PFSK-1 (cell line): Measurements from ENCODE around the gene PTPRK.

ENCODE experiments used
- FOXP2 ChIP-seq: optimal IDR thresholded peaks from 2 replicates; pipeline ENCODE3; 2011; ENCODE audit warnings: borderline replicate concordance, control low read depth, inconsistent platforms; ENCODE audit not compliant: insufficient read depth; ENCODE audit errors: extremely low read length, extremely low read depth
- POLR2AphosphoS5 ChIP-seq: IDR thresholded peaks from 2 replicates; pipeline ENCODE4 v1.6.1; 2012; ENCODE audit warnings: low read depth, mild to moderate bottlenecking, control low read depth, low read length, moderate library complexity
- SIN3A ChIP-seq: IDR thresholded peaks from 2 replicates; pipeline ENCODE4 v1.6.1; 2012; ENCODE audit warnings: mild to moderate bottlenecking, low read length, moderate library complexity, borderline replicate concordance; ENCODE audit not compliant: insufficient read depth
- TAF1 ChIP-seq: IDR thresholded peaks from 2 replicates; pipeline ENCODE4 v1.6.1; 2012; ENCODE audit warnings: low read length, control low read depth, borderline replicate concordance; ENCODE audit not compliant: insufficient read depth
- TF ChIP-seq, protein P1 (sequence below), 2 experiments: IDR thresholded peaks; 2 replicates each; pipeline versions ENCODE4 v1.6.1 to v1.8.0; 2011 to 2012; ENCODE audit warnings: low read depth in 2 of 2, low read length in 2 of 2, control low read depth in 1 of 2, inconsistent platforms in 1 of 2, mild to moderate bottlenecking in 1 of 2, moderate library complexity in 1 of 2; ENCODE audit not compliant: insufficient read depth in 1 of 2

Gene PTPRK

DNA sequence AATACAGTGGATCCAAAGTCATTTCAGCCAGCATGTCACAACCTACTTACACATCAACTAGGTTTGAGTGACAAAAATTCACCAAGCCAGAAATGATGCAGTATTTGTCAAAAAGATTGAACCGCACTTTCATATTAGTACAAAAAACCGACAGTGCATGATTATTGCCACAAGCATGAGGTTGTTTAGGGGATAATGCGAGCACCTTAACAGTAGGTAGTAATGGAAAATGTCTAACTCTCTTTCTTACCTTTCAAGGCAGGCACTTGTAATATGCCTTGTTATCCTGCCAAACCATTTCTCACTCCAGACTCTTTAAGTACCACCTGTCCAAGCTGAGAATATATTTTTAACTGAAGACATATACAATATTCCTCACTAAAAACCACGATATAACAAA, 349.2 kb downstream of the PTPRK start:
- TF ChIP-seq POLR2AphosphoS5, result no peak
- TF ChIP-seq TAF1, result no peak
- TF ChIP-seq, protein P1, sequence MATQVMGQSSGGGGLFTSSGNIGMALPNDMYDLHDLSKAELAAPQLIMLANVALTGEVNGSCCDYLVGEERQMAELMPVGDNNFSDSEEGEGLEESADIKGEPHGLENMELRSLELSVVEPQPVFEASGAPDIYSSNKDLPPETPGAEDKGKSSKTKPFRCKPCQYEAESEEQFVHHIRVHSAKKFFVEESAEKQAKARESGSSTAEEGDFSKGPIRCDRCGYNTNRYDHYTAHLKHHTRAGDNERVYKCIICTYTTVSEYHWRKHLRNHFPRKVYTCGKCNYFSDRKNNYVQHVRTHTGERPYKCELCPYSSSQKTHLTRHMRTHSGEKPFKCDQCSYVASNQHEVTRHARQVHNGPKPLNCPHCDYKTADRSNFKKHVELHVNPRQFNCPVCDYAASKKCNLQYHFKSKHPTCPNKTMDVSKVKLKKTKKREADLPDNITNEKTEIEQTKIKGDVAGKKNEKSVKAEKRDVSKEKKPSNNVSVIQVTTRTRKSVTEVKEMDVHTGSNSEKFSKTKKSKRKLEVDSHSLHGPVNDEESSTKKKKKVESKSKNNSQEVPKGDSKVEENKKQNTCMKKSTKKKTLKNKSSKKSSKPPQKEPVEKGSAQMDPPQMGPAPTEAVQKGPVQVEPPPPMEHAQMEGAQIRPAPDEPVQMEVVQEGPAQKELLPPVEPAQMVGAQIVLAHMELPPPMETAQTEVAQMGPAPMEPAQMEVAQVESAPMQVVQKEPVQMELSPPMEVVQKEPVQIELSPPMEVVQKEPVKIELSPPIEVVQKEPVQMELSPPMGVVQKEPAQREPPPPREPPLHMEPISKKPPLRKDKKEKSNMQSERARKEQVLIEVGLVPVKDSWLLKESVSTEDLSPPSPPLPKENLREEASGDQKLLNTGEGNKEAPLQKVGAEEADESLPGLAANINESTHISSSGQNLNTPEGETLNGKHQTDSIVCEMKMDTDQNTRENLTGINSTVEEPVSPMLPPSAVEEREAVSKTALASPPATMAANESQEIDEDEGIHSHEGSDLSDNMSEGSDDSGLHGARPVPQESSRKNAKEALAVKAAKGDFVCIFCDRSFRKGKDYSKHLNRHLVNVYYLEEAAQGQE (IDR thresholded peaks at IDR 0.05; ENCODE audit: insufficient read depth in 1 of 2, low read depth in 2 of 2, low read length in 2 of 2), result no peak
- no peak for TF ChIP-seq FOXP2
- no peak for TF ChIP-seq SIN3A

DNA sequence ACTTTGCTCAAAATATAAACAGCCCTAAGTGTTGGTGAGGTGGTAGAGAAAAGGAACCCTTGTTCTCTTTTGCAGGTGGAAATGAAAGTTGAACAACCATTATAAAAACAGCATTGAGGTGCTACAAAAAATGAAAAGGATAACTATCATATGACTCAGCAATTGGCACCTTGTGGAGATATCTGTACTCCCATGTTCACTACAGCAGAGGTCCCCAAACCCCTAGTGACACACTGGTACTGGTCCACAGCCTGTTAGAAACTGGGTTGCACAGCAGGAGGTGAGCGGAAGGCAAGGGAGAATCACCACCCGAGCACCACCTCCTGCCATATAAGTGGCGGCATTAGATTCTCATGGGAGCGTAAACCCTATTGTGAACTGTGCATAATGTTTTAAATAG, 352.2 kb downstream of the PTPRK start:
- TF ChIP-seq SIN3A (no peak), TAF1 (no peak), FOXP2 (no peak), POLR2AphosphoS5 (no peak)
- TF ChIP-seq, protein P1 (IDR thresholded peaks at IDR 0.05; ENCODE audit: insufficient read depth in 1 of 2, low read depth in 2 of 2, low read length in 2 of 2), result no peak

DNA sequence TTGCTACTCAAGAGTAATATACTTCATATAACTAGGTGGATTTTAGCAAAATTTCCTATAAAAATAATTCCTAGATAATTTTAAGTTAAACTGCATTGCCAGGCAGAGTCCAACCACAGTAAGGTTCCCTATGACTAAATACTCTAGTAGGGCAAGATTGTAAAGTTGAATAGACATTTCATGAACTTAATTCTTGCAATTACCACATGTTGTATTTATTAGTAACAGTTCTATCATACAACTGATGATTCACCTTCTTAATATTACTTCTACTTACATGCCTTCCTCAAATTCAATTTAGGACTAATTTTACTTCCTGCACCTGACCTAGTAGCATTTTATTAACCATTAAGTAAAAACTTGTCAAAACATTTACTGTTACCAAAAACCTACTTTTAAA, 352.8 kb downstream of the PTPRK start:
- no peak for TF ChIP-seq FOXP2
- TF ChIP-seq, protein P1 (IDR thresholded peaks at IDR 0.05; ENCODE audit: insufficient read depth in 1 of 2, low read depth in 2 of 2, low read length in 2 of 2), result no peak

DNA sequence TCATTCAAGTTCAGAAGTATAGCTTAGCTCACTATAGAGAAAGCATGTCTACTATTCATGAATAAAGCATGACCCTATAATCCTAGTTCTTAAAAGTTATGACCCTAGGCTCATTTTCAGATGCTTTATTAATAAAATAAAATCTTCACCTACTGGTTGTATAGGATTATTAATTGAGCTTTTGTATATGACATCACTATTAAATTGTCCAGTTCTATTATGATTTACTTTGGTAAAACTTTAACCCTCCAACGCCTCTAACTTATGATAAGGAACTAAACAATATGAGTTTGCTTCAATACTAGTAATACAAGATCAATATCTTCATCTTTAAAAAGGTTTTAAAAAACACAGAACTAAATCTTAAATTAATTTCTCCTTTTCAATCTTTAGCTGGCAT, 356.1 kb downstream of the PTPRK start:
- TF ChIP-seq FOXP2 (no peak), POLR2AphosphoS5 (no peak), TAF1 (no peak), SIN3A (no peak)
- TF ChIP-seq, protein P1 (IDR thresholded peaks at IDR 0.05; ENCODE audit: insufficient read depth in 1 of 2, low read depth in 2 of 2, low read length in 2 of 2), result no peak

DNA sequence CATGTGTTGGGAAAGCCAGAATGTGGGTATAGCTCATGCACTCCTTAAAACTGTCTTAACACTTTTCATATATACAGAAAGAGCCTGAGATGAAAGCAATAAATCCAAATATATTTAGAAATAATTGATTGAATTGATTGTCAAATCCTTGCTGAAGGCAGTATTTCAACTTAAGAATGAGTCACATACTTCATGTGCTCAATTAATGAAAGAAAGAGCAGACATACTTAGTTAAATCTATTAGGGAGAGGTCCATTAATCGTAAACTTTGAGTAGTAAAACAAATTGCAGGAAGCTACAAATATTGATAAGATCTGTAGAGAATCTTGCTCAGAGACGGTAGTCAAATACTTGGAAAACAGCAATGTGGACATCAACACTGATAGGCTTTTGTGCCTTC, 358.0 kb downstream of the PTPRK start:
- TF ChIP-seq SIN3A (no peak), TAF1 (no peak), FOXP2 (no peak), POLR2AphosphoS5 (no peak)
- TF ChIP-seq, protein P1 (IDR thresholded peaks at IDR 0.05; ENCODE audit: insufficient read depth in 1 of 2, low read depth in 2 of 2, low read length in 2 of 2), result no peak
